Measurements from ENCODE around the gene CMPK2.

DNA sequence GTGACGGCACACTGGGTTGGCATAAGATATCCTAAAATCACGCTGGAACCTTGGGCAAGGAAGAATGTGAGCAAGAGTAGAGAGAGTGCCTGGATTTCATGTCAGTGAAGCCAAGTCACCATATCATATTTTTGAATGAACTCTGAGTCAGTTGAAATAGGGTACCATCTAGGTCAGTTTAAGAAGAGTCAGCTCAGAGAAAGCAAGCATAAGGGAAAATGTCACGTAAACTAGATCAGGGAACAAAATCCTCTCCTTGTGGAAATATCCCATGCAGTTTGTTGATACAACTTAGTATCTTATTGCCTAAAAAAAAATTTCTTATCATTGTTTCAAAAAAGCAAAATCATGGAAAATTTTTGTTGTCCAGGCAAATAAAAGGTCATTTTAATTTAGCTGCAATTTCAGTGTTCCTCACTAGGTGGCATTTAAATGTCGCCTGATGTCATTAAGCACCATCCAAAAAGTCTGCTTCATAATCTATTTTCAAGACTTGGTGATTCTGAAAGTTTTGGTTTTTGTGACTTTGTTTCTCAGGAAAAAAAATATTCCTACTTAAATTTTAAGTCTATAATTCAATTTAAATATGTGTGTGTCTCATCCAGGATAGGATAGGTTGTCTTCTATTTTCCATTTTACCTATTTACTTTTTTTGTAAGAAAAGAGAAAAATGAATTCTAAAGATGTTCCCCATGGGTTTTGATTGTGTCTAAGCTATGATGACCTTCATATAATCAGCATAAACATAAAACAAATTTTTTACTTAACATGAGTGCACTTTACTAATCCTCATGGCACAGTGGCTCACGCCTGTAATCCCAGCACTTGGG, 31.4 kb upstream of the CMPK2 start:
- no peak for TF ChIP-seq EGR1 (IDR thresholded peaks at IDR 0.05; ENCODE audit: borderline replicate concordance in 1 of 2, low read depth in 2 of 2, low read length in 2 of 2)
- no peak for TF ChIP-seq MXI1 (IDR thresholded peaks at IDR 0.05; ENCODE audit: low read depth, low read length)
- no peak for TF ChIP-seq EP300 (IDR thresholded peaks at IDR 0.05; ENCODE audit: borderline replicate concordance in 1 of 2, control insufficient read depth in 1 of 2, low read depth in 2 of 2, low read length in 2 of 2)
- TF ChIP-seq POLR2A (IDR thresholded peaks at IDR 0.05; ENCODE audit: low read depth, low read length) = no peak
- TF ChIP-seq TBL1XR1 (IDR thresholded peaks at IDR 0.05; ENCODE audit: low read depth, low read length) = no peak
- TF ChIP-seq, protein P1, sequence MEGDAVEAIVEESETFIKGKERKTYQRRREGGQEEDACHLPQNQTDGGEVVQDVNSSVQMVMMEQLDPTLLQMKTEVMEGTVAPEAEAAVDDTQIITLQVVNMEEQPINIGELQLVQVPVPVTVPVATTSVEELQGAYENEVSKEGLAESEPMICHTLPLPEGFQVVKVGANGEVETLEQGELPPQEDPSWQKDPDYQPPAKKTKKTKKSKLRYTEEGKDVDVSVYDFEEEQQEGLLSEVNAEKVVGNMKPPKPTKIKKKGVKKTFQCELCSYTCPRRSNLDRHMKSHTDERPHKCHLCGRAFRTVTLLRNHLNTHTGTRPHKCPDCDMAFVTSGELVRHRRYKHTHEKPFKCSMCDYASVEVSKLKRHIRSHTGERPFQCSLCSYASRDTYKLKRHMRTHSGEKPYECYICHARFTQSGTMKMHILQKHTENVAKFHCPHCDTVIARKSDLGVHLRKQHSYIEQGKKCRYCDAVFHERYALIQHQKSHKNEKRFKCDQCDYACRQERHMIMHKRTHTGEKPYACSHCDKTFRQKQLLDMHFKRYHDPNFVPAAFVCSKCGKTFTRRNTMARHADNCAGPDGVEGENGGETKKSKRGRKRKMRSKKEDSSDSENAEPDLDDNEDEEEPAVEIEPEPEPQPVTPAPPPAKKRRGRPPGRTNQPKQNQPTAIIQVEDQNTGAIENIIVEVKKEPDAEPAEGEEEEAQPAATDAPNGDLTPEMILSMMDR (IDR thresholded peaks at IDR 0.05 in 2 of 3, conservative IDR thresholded peaks at IDR 0.05 in 1 of 3; ENCODE audit: control insufficient read depth in 2 of 3, extremely low read depth in 1 of 3, insufficient read depth in 1 of 3, low read depth in 3 of 3, low read length in 3 of 3) = peak; percentile 50 to 81 (median 68); a peak in 5 of 6 replicates

All from GM12878 (cell line).